NCI-H1092 (cell line): ENCODE data around the gene VPS39.
A peak's percentile ranks its signal among the peaks of the same experiment; 100 is the strongest.

Experiments
- DNase-seq: peaks from one replicate; lab custom pipeline; 2025; lab: John Stamatoyannopoulos, UW

Gene VPS39

GRCh38 chr15:42146551-42147430, 61.3 kb downstream of the VPS39 start:
- DNase-seq: no peak

DNA sequence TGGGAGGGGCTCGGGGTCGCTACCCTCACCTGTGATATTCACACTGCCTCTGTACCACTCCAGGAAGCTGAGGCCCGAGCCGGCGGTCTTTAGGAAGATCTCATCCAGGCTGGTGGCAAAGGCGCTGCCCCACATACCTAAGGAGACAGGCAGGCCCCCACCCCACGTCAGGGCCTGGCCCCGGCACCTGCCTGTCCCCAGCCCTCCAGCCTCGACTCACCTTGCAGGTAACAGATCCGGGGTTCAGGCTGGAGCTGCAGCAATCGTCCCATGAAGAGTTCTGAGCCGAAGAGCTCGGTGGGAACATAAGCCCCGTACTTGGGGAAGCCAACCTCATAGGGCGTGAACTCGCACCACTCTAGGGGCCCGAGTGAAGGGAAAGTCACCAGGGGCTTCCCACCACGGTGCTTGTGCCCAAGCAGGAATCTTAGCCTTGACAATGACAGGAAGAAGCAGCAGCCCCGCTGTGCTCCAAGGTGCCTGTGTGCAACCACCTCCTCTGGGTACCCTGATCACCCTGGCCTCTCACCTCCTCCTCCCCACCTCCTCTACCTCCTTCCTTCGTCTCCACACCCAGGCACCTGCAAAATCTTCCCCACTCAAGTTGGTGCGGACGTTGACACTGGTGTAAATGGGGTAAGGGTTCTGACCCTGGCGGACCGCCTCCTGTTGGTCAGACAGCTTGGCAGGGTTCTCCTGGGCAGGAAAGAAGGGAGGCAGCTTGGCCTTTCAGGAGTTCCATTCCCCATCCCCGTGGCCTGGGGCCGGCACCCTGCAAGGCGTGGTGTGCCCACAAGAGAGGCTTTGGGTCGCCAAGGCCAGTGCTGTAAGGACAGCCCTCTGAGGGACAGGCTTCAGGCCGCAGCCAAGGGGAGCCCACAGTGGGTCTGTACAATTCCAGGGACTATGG, 62.3 kb downstream of the VPS39 start:
- DNase-seq: no peak

DNA sequence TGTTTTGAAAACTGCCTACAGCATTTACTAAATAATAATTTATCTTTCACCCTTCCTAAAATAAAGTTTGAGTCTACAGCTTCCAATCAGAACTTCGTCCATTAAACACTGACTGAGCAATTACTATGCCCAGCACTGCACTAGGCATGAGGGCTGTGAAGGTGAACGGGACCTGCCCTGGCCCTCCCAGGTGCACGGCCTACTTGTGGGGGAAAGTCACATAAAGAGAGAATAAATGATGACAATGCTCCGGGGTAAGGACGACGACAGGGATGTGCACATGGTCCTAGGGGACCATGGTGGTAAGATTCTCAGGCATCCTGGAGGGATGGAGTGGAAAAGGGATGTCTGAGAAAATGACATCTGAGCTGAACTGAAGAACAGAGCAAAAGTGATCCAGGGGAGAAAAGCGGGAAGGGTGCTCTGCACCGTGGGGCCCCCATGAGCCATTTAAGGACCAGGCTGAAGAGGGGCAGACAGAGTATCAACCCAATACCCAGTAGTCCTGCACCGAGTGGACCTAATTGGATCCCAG, 63.2 kb downstream of the VPS39 start:
- no peak for DNase-seq

DNA sequence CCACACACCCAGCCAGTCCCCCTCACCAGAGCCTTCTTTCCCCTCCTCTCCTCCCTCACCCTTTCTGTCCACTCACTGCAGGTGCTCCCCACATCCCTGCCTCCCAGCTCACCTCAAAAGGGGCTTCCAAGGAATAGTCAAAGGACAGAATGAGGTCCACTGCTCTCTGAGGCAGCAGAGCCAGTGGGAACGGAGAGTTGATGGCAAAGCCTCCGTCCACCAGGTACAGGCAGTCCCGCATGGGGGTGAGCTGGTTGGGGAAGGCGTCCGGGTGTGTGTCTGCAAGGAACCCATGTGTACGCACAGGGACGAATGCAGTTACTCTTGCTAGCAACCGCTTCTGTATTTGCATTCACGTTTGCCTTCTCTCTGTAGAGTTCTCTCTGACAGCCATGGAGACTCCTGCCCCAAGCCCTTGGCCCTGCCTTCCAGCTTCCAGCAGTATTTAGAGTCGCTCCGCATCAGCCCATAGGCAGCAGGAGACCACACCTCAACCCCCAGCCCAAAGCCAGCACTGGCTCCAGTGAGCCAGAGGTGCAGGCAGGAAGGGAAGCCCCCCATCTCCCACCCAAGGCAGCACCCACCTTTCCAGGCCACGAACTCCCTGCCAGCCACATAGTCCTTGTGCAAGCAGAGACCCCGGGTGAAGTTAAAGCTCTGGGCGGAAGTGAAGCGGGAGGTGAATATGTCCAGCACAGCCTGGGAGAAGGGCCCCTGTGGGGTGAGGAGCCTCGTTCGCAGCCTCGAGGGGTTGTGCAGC, 64.1 kb downstream of the VPS39 start:
- DNase-seq: no peak

DNA sequence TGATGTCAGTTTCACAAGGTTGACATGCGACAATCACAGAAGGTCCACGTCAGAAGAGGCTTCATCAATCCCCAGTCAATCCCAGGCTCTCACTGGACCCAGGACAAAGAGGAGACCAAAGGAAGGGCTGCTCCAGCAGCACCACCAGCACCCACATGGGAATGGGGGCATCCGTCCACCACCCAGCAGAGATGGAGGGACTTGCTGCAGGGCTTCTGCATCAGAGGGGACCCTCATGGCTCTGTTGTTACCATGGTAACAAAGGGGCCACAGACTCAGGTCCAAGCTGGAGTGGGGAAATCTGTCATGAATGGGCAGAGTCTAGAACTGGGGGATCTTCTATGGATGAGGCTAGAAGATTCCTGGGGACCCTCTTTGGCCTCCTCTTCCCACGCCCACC, 64.7 kb downstream of the VPS39 start:
- DNase-seq: no peak

- DNase-seq: no peak
These were observed 66.1 kb downstream of the VPS39 start for GRCh38 chr15:42141795-42142667.

GRCh38 chr15:42141246-42141645, 66.9 kb downstream of the VPS39 start:
- no peak for DNase-seq

GRCh38 chr15:42140383-42141070, 67.6 kb downstream of the VPS39 start:
- no peak for DNase-seq

GRCh38 chr15:42139596-42139995, 68.5 kb downstream of the VPS39 start:
- DNase-seq: no peak

- DNase-seq: no peak
These were observed 69.1 kb downstream of the VPS39 start for GRCh38 chr15:42138968-42139386.

- DNase-seq: no peak
These were observed 69.7 kb downstream of the VPS39 start for GRCh38 chr15:42138411-42138810.

- no peak for DNase-seq
These were observed 70.4 kb downstream of the VPS39 start for GRCh38 chr15:42137461-42138261.

- DNase-seq: no peak
These were observed 71.6 kb downstream of the VPS39 start for GRCh38 chr15:42136513-42136912.

GRCh38 chr15:42135351-42135750, 72.8 kb downstream of the VPS39 start:
- no peak for DNase-seq

- DNase-seq: no peak
These were observed 73.4 kb downstream of the VPS39 start for GRCh38 chr15:42134617-42135245.

- peak; percentile 15 for DNase-seq
These were observed 74.1 kb downstream of the VPS39 start for GRCh38 chr15:42133886-42134502.

DNA sequence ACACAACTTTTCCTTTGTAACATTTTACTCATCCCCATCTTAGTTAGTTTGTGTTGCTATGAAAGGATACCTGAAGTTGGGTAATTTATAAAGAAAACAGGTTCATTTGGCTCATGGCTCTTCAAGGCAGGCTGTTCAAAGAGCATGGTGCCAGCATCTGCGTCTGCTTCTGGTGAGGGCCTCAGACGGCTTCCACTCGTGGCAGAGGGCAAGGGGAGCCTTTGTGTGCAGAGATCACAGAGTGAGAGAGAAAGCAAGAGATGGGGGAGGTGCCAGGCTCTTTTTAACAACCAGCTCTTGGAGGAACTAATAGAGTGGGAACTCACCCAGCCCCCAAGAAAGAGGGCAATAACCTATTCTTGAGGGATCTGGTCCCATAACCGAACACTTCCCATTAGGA, 74.7 kb downstream of the VPS39 start:
- DNase-seq: no peak
